Measurements from ENCODE around the gene RAB3C.
A peak's percentile ranks its signal among the peaks of the same experiment; 100 is the strongest.

The RAB3C gene

DNA sequence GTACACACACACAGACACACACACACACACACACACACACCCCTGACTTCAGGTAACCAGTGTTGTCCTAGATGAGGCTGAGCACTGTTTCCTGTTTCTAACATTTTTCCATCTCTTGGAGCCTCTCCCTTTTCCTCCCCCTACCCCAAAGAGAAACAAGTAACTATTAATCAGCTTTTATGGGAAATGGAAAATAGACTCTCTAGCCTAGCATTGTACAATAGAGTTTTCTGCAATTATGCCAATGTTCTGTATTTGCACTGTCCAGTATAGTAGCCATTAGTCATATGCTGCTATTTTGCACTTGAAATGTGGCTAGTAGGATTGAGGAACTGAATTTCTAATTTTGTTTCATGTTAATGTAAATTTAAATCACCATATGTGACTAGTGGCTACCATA is 33.1 kb downstream of the RAB3C start:
- no peak for TF ChIP-seq Cebpa-rat (IDR thresholded peaks at IDR 0.05)
- Histone ChIP-seq H3K9me3 (no peaks in the 10 kb centered on the region), H3K27me3 (no peaks in the 10 kb centered on the region), H3K4me2 (no peak overlapping the region), H3K36me3 (no peaks in the 10 kb centered on the region), H3K27ac (no peak overlapping the region), H3K4me1 (no peaks in the 10 kb centered on the region), H3K4me3 (no peak overlapping the region), H3K9ac (no peak overlapping the region), H4K20me1 (no peaks in the 10 kb centered on the region)

DNA sequence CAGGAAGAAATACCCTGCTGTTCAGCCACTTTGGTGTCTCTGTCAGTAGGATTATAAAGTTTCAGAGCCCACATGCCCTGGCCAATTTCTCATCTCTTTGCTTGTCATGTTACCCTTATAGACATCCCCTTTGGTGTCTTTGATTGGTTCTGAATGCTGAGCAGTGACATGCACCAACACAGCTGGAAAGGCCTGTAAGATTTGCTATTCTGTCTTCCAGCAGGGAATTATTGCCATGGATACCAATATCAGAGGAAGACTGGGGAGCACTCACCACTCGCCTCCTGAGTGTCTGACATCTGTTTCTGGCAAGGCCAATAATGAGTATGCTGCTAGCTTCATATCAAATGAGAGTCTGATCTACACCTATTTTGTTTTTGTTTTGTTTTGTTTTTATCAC is 34.4 kb downstream of the RAB3C start:
- Histone ChIP-seq H3K4me3 (no peak overlapping the region), H3K4me1 (no peaks in the 10 kb centered on the region), H3K9me3 (no peaks in the 10 kb centered on the region), H3K27ac (no peak overlapping the region), H3K4me2 (no peak overlapping the region), H4K20me1 (no peaks in the 10 kb centered on the region), H3K36me3 (no peaks in the 10 kb centered on the region), H3K9ac (no peak overlapping the region), H3K27me3 (no peaks in the 10 kb centered on the region)
- TF ChIP-seq Cebpa-rat (IDR thresholded peaks at IDR 0.05): no peak

DNA sequence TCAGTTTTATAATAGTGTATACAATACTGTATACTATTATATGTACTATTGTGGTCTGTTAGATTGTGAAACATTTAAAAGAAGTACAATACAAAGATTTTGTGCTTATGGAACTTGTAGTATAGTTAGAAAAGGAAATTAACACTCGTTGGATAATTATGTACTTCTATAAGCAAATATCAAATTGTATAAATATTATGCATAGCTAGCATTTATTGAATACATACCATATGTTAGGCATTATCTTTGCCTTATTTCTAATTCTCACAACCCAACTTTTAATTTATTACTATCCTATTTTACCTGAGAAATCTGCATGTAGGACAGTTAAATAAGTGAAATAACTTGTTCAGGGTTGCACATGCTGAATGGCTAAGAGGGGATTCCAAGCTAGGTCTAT is 37.5 kb downstream of the RAB3C start:
- Histone ChIP-seq H3K36me3 (no peaks in the 10 kb centered on the region), H3K4me1 (no peaks in the 10 kb centered on the region), H3K27ac (no peak overlapping the region), H3K4me2 (no peak overlapping the region), H4K20me1 (no peaks in the 10 kb centered on the region), H3K4me3 (no peak overlapping the region), H3K9ac (no peak overlapping the region), H3K9me3 (no peaks in the 10 kb centered on the region), H3K27me3 (no peaks in the 10 kb centered on the region)
- TF ChIP-seq Cebpa-rat (IDR thresholded peaks at IDR 0.05): no peak

DNA sequence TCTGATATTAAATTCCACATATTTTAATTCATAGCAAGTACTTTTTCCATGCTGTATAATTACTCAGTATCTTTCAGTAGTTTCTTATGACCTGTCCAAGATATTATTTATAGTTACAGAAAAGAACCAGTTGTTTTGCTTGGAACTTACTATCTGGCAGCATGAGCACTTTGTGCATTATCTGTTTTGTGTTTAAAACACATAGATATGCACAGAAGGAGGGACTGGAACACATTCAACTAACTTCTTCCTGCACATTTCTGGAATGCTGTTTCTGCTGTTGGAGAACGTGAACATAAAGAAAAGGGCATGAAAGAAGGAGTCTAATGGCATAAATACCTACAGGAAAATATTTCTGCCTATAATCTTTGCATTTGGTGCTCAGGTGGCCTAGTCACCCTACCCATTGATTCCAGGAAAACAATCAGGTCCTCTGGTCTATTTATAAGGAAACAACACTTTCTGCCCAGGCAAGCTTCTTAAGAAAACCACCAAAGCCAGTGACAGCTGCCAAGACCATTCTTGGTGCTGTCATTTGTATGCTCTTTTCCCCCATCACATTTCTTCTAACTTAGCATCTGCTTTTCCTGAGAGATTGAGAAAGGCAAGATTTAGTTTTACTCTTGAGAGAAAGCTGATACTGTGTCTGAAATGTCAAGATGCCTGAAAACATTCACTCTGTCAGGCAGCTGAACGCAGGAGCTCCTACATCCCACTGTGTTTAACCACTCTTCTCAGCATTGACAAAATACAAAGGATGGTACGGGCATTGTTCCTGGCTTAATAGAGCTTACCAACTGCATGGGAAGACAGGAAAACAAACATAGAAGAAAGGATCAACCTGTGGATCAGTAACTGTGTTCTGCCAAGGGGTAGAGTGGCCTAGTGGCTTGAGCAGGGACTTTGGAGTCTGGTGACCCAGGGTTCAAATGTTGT is 40.3 kb downstream of the RAB3C start:
- TF ChIP-seq Cebpa-rat (IDR thresholded peaks at IDR 0.05): no peak
- H3K9ac ChIP-seq: no peak overlapping the region

GRCh38 chr5:58628626-58629025 is 45.8 kb downstream of the RAB3C start:
- H3K9ac ChIP-seq: no peak overlapping the region
- H3K36me3 ChIP-seq: no peaks in the 10 kb centered on the region
- no peaks in the 10 kb centered on the region for H3K4me1 ChIP-seq
- H3K27me3 ChIP-seq: no peaks in the 10 kb centered on the region
- no peak for TF ChIP-seq Cebpa-rat (IDR thresholded peaks at IDR 0.05)
- no peak overlapping the region for H3K4me2 ChIP-seq
- no peak overlapping the region for H3K4me3 ChIP-seq
- H3K9me3 ChIP-seq: no peaks in the 10 kb centered on the region
- no peaks in the 10 kb centered on the region for H4K20me1 ChIP-seq
- no peak overlapping the region for H3K27ac ChIP-seq

More for the DNA sequence above, 40.3 kb downstream of the RAB3C start:
- Histone ChIP-seq H3K4me2 (no peak overlapping the region), H3K27ac (no peak overlapping the region), H3K27me3 (no peaks in the 10 kb centered on the region), H3K4me3 (no peak overlapping the region), H3K9me3 (no peaks in the 10 kb centered on the region), H4K20me1 (no peaks in the 10 kb centered on the region), H3K36me3 (no peaks in the 10 kb centered on the region), H3K4me1 (no peaks in the 10 kb centered on the region)

- TF ChIP-seq Cebpa-rat (IDR thresholded peaks at IDR 0.05): no peak
- Histone ChIP-seq H3K9ac (no peak overlapping the region), H3K36me3 (no peaks in the 10 kb centered on the region), H3K4me3 (no peak overlapping the region), H3K4me2 (no peak overlapping the region), H4K20me1 (no peaks in the 10 kb centered on the region), H3K27me3 (no peaks in the 10 kb centered on the region), H3K9me3 (no peaks in the 10 kb centered on the region), H3K27ac (no peak overlapping the region), H3K4me1 (no peaks in the 10 kb centered on the region)
These were observed 46.6 kb downstream of the RAB3C start for GRCh38 chr5:58629271-58630159.

- Histone ChIP-seq H3K9ac (no peak overlapping the region), H3K27me3 (no peaks in the 10 kb centered on the region), H4K20me1 (no peaks in the 10 kb centered on the region), H3K9me3 (no peaks in the 10 kb centered on the region), H3K4me3 (no peak overlapping the region), H3K4me2 (no peak overlapping the region), H3K4me1 (peaks cover 7% of the 10 kb centered on the region), H3K36me3 (no peaks in the 10 kb centered on the region), H3K27ac (no peak overlapping the region)
- no peak for TF ChIP-seq Cebpa-rat (IDR thresholded peaks at IDR 0.05)
These were observed 49.0 kb downstream of the RAB3C start for GRCh38 chr5:58631895-58632294.

GRCh38 chr5:58635416-58635815 is 52.5 kb downstream of the RAB3C start:
- H3K9ac ChIP-seq: no peak overlapping the region
- no peak overlapping the region for H3K27ac ChIP-seq
- H3K9me3 ChIP-seq: no peaks in the 10 kb centered on the region
- H3K4me3 ChIP-seq: no peak overlapping the region
- no peaks in the 10 kb centered on the region for H3K27me3 ChIP-seq
- H4K20me1 ChIP-seq: no peaks in the 10 kb centered on the region
- peaks cover 7% of the 10 kb centered on the region for H3K4me1 ChIP-seq
- H3K36me3 ChIP-seq: no peaks in the 10 kb centered on the region
- TF ChIP-seq Cebpa-rat (IDR thresholded peaks at IDR 0.05): no peak
- peak overlapping the region; percentile 29; the same call in 1 of the 2 replicates for H3K4me2 ChIP-seq

DNA sequence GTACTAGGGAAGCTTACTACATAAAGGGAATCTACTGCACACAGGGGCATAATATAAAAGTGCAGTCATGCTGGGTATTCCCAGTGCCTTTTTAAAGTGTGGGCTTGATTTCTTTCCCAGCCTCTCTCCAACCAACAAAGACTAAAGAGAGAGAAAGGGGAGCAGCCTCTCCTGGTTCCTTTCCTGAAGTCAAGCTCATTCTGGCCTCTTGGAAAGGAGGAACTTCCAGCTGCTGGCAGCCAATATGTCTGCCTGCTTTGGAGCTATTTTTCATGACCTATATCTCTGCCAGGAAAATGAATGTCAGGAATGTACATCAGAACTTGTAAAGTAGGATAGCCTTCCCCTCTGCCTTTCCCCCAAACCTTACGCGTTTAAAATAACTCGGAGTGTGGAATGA is 57.1 kb downstream of the RAB3C start:
- H3K27ac ChIP-seq: no peak overlapping the region
- no peaks in the 10 kb centered on the region for H3K27me3 ChIP-seq
- H3K4me1 ChIP-seq: peaks cover 7% of the 10 kb centered on the region
- no peak overlapping the region for H3K9ac ChIP-seq
- TF ChIP-seq Cebpa-rat (IDR thresholded peaks at IDR 0.05): no peak
- no peak overlapping the region for H3K4me2 ChIP-seq
- no peak overlapping the region for H3K4me3 ChIP-seq
- no peaks in the 10 kb centered on the region for H3K36me3 ChIP-seq
- no peaks in the 10 kb centered on the region for H3K9me3 ChIP-seq
- H4K20me1 ChIP-seq: no peaks in the 10 kb centered on the region

DNA sequence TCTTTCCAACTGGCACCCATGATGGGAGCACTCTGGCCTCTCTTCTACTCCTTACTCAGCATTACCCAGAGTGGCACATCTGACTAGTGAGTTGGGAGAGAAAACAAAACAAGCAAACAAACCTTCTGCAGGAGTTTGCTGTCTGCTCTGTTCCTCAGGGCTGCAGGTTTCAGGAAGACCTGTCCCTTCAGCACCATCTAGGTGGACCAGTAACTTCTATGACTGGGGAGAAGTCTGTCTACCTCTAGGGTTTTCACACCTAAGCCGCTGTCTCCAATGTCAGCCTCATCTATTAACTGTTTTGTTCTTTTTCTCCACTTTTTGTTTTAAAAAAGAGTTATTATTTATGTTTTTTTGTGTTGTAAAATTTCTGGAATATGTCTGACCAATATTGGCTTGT is 58.7 kb downstream of the RAB3C start:
- H3K9ac ChIP-seq: no peak overlapping the region
- no peak overlapping the region for H3K4me3 ChIP-seq
- no peak overlapping the region for H3K4me2 ChIP-seq
- H3K4me1 ChIP-seq: no peaks in the 10 kb centered on the region
- no peaks in the 10 kb centered on the region for H4K20me1 ChIP-seq
- H3K27me3 ChIP-seq: no peaks in the 10 kb centered on the region
- H3K9me3 ChIP-seq: no peaks in the 10 kb centered on the region
- TF ChIP-seq Cebpa-rat (IDR thresholded peaks at IDR 0.05): no peak
- no peaks in the 10 kb centered on the region for H3K36me3 ChIP-seq
- H3K27ac ChIP-seq: no peak overlapping the region
